ENCODE data around the gene ZNF358.

Gene ZNF358

GRCh38 chr19:7475665-7476064 lies 40.2 kb upstream of the ZNF358 start:
- H2AFZ ChIP-seq (ENCODE audit: low read depth, low read length, severe bottlenecking), result no peak overlapping the region
- no peak overlapping the region for H3K9ac ChIP-seq (ENCODE audit: low read length)

GRCh38 chr19:7476241-7476640 lies 39.7 kb upstream of the ZNF358 start:
- Histone ChIP-seq H3K36me3 (ENCODE audit: low read length) (no peaks in the 10 kb centered on the region), H3K9ac (ENCODE audit: low read length) (no peak overlapping the region)

More at GRCh38 chr19:7475665-7476064, 40.2 kb upstream of the ZNF358 start:
- no peak overlapping the region for H3K4me3 ChIP-seq (ENCODE audit: insufficient read depth, low read length, poor library complexity, severe bottlenecking)
- peaks cover 13% of the 10 kb centered on the region for H3F3A ChIP-seq (ENCODE audit: insufficient read depth)
- no peaks in the 10 kb centered on the region for H3K79me2 ChIP-seq (ENCODE audit: insufficient read depth, low read length)
- H3K27ac ChIP-seq (ENCODE audit: low read depth, low read length), result no peak overlapping the region
- H3K4me2 ChIP-seq (ENCODE audit: low read depth, low read length, poor library complexity, severe bottlenecking), result no peak overlapping the region
- H3K9me2 ChIP-seq (replicated peaks; ENCODE audit: insufficient read depth, low read length), result no peaks in the 10 kb centered on the region
- H4K20me1 ChIP-seq (ENCODE audit: low read depth, low read length), result no peaks in the 10 kb centered on the region
- no peaks in the 10 kb centered on the region for H3K27me3 ChIP-seq (ENCODE audit: low read length)
- no peaks in the 10 kb centered on the region for H3K36me3 ChIP-seq (ENCODE audit: low read length)
- H3K9me3 ChIP-seq (ENCODE audit: insufficient read depth, low read length), result no peaks in the 10 kb centered on the region
- TF ChIP-seq CTCF (IDR thresholded peaks at IDR 0.05; ENCODE audit: insufficient read depth, low read length, poor library complexity, severe bottlenecking) (no peak), EZH2phosphoT487 (conservative IDR thresholded peaks at IDR 0.05; ENCODE audit: low read length) (no peak)

GRCh38 chr19:7476777-7477494 lies 39.0 kb upstream of the ZNF358 start:
- Histone ChIP-seq H3K4me3 (ENCODE audit: insufficient read depth, low read length, poor library complexity, severe bottlenecking) (no peak overlapping the region), H3F3A (ENCODE audit: insufficient read depth) (peaks cover 12% of the 10 kb centered on the region), H3K36me3 (ENCODE audit: low read length) (no peaks in the 10 kb centered on the region), H3K4me2 (ENCODE audit: low read depth, low read length, poor library complexity, severe bottlenecking) (no peak overlapping the region), H2AFZ (ENCODE audit: low read depth, low read length, severe bottlenecking) (no peak overlapping the region), H3K9ac (ENCODE audit: low read length) (no peak overlapping the region), H4K20me1 (ENCODE audit: low read depth, low read length) (no peaks in the 10 kb centered on the region), H3K9me3 (ENCODE audit: insufficient read depth, low read length) (no peaks in the 10 kb centered on the region), H3K27me3 (ENCODE audit: low read length) (no peaks in the 10 kb centered on the region), H3K9me2 (replicated peaks; ENCODE audit: insufficient read depth, low read length) (no peaks in the 10 kb centered on the region), H3K79me2 (ENCODE audit: insufficient read depth, low read length) (no peaks in the 10 kb centered on the region), H3K27ac (ENCODE audit: low read depth, low read length) (no peak overlapping the region)
- no peak for TF ChIP-seq CTCF (IDR thresholded peaks at IDR 0.05; ENCODE audit: insufficient read depth, low read length, poor library complexity, severe bottlenecking)
- TF ChIP-seq EZH2phosphoT487 (conservative IDR thresholded peaks at IDR 0.05; ENCODE audit: low read length), result no peak

More at GRCh38 chr19:7476241-7476640, 39.7 kb upstream of the ZNF358 start:
- H3K4me3 ChIP-seq (ENCODE audit: insufficient read depth, low read length, poor library complexity, severe bottlenecking), result no peak overlapping the region
- no peak overlapping the region for H2AFZ ChIP-seq (ENCODE audit: low read depth, low read length, severe bottlenecking)
- H3K27me3 ChIP-seq (ENCODE audit: low read length), result no peaks in the 10 kb centered on the region
- peaks cover 13% of the 10 kb centered on the region for H3F3A ChIP-seq (ENCODE audit: insufficient read depth)
- no peak overlapping the region for H3K4me2 ChIP-seq (ENCODE audit: low read depth, low read length, poor library complexity, severe bottlenecking)
- H3K9me3 ChIP-seq (ENCODE audit: insufficient read depth, low read length), result no peaks in the 10 kb centered on the region
- no peaks in the 10 kb centered on the region for H4K20me1 ChIP-seq (ENCODE audit: low read depth, low read length)
- no peaks in the 10 kb centered on the region for H3K79me2 ChIP-seq (ENCODE audit: insufficient read depth, low read length)
- TF ChIP-seq CTCF (IDR thresholded peaks at IDR 0.05; ENCODE audit: insufficient read depth, low read length, poor library complexity, severe bottlenecking) (no peak), EZH2phosphoT487 (conservative IDR thresholded peaks at IDR 0.05; ENCODE audit: low read length) (no peak)
- H3K9me2 ChIP-seq (replicated peaks; ENCODE audit: insufficient read depth, low read length), result no peaks in the 10 kb centered on the region
- no peak overlapping the region for H3K27ac ChIP-seq (ENCODE audit: low read depth, low read length)

Measured in SU-DHL-6 (cell line).